Measurements from ENCODE around the gene GGCT.
"Not testable (repeated sequence)": the region's sequence is repeated elsewhere in the genome, so short reads cannot be mapped to it uniquely, and the experiment has no call there.

Gene GGCT

DNA sequence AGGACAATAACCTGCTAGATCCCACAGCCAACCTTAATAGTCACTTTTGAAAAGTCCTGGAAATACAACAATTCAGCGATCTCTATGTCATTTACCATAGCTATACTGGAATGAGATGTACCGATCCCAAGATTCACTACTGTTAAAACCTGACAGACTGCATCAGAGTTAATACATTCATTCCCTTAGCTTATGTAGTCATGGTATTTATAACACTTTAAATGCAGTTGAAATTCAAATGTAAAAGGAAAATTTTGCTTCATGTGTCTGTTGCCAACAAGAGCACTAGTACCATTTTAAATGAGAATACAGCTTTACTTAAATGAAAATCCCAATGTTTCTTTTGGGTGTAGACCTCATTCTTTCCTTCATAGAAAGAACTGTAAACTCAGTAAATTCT lies 11.1 kb upstream of the GGCT start:
- no peak for DNase-seq (ENCODE audit: low read depth in 2 of 2)

DNA sequence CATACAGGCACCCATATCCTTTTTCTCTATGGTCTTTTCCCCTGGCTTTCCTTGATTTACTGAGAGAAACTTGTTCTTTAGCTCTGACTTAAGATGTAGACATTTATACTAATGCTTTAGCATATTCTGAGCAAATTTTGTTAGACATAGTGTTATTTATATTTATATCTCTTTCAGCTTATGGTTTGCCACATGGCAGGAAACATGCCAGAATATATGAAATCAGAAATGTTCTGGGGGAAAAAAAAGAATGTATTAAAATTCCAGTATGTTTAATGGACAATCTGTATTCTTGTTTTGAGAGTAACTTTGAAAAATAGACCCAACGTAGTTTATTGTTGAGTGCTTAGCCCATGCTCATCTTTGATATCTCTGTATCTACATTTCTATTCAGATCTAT lies 10.1 kb upstream of the GGCT start:
- DNase-seq (ENCODE audit: low read depth in 2 of 2) = no peak

DNA sequence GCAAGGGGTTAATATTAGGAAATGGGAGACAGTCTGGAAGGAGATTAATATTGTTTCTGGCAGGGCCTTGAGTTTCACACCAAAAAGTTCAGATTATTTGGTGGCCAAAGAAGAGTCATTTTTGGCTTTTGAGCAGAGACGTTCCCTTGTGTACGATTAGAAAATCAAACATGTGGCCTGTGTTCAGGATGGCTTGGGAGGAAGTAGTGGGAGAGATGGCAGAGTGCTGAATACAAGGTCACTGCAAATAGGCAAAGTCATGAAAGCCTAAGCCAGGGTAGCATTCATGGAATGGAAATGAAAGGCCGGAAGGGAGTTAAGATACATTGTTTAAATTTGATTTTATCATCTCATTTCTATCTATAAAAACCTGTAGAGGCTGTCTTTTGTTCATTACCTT lies 9.5 kb upstream of the GGCT start:
- DNase-seq (ENCODE audit: low read depth in 2 of 2) = no peak

DNA sequence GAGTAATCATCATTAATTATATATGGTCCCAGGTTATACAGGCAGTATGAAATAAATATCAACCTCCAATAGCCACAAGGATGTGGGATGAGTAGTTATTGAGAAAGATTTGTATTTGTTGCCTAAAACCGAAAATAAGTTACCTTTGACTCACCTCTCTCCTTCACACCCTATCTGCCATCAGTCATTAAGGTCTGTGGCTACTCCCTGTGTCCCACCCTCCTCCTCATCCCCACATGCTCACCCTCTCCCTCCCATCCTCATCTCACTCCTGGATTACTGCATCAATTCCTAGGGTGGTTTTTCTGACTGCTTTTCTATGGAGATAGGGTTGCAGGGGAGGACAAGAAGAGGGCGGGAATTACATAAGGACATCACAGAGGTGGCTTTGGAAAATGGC lies 9.1 kb upstream of the GGCT start:
- no peak for DNase-seq (ENCODE audit: low read depth in 2 of 2)

DNA sequence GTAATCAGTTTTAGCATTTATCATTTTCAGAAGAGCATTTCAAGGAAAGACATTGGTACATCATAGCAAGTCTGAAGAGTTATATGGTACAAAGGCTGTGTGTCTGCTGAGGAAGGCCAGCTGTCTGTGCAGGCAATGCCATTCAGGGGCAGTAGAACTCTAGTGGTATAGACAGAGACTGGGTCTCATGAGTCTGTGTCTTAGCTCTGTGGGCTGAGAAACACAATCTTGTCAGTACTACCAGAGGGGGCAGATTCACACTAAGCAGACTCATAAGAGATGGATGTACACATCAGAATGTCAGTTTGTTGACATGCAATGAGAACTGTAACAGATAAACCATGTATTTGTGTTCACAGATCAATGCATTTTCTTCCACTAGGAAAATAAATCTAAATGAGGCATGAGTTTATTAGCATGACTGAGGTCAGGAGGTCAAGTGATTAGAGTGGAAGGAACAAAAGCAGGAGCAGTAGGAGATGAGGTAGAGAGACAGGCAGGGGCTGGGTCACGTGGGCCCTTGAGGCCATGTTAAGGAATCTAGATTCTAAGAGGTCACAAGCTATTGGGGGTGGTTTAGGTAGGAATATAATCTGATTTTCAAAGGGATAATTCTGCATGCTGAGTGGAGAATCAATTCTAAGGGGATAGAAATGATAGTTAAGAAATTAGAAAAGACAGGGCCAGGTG lies 7.5 kb upstream of the GGCT start:
- DNase-seq (ENCODE audit: low read depth in 2 of 2) = no peak

DNA sequence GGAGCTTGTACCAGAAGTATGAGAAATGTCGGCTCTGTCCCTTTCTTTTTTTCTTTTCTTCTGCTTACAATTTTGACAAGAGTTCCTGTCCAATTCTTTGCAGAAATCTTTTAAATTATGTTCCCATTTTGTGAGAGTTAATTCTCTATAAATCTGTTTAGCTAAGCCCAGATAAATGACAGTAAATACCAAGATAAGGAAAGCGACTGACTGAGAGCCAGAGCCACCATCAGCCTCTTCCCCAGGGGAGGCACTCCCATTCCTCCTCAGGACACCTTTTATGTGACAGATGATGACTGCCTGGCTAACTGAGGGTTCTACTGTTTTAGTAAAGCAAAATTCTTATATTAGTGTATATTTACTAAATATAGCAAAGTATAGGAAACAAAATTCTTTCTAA lies 6.9 kb upstream of the GGCT start:
- DNase-seq (ENCODE audit: low read depth in 2 of 2) = no peak

DNA sequence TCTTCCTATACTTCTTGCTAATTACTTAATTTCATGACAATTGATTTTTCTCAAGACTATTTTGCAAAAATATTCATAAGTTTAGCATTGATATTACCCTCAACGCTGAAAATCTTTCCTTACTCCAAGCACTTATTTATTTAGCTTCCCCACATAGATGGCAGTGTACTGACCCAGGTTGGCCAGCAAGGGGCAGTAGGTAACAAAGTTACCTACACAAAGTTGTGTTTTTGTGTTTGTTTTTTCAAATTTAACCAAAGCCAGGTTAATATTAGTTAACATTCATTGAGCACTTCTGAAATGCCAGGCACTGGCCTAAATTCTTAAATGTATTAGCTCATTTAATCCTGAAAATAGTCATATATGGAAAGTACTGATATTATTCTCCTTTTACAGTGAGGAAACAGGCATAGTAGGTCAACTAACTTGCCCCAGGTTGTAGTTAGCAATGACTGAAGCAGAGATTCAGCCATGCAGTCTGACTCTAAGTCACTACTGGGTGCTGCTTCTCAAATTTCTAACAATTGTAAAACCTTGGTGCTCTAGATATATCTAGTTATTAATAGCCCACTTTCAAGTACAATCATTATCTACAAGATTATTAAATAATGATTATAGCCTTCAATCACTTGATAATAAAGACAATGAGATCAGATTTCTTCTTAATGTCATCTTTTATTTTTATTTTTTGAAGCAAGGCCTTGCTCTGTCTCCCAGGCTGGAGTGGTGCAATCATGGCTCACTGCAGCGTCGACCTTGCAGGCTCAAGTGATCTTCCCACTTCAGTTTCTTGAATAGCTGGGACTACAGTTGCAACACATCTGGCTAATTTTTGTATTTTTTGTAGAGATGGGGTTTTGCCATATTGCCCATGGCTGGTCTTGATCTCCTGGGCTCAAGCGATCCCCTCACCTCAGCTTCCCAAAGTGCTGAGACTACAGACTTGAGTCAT lies 5.8 kb upstream of the GGCT start:
- DNase-seq (ENCODE audit: low read depth in 2 of 2) = no peak

DNA sequence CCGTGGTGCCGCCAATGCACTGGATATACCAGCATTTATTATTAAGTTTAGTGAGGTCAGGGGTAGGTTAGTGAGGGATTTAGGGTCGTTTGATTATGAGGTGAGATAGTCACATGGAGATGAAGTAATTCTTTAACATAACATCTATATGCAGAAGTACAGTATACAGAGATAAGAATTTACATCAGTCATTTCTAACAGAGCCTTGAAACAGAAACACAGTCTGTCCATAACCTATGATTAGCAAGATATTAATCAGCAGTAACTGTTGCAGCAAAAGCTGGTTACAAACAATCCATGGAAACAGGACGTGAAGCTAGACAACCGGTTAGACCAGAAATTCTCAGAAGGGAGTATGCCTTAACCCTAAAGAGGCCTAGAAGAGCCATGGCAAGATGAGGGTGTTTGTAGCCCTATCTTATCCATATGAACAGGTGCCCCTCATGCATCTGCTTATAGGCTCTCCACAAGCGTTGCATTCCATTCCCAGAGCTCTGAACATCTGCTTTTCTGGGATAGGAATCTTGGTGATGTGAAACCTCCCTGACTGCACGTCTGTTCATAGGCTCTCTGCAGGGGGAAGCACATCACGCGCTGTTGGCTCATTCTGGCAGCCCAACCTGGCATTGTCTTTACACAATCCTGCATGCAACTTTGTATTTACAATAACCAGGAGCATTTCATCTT lies 4.7 kb upstream of the GGCT start:
- not testable (repeated sequence) for DNase-seq (ENCODE audit: low read depth in 2 of 2)

DNA sequence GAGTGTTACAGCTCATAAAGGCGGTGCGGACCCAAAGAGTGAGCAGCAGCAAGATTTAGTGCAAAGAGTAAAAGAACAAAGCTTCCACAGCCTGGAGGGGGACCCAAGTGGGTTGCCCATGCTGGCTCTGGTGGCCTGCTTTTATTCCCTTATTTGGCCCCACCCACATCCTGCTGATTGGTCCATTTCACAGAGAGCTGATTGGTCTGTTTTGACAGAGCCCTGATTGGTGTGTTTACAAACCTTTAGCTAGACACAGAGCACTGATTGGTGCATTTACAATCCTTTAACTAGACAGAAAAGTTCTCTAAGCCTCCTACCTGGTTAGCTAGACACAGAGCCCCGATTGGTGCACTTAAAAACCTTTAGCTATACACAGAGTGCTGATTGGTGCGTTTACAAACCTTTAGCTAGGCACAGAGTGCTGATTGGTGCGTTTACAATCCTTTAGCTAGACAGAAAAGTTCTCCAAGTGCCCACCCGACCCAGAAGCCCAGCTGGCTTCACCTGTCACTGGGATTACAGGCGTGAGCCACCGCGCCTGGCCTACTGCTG lies 2.8 kb upstream of the GGCT start:
- not testable (repeated sequence) for DNase-seq (ENCODE audit: low read depth in 2 of 2)

DNA sequence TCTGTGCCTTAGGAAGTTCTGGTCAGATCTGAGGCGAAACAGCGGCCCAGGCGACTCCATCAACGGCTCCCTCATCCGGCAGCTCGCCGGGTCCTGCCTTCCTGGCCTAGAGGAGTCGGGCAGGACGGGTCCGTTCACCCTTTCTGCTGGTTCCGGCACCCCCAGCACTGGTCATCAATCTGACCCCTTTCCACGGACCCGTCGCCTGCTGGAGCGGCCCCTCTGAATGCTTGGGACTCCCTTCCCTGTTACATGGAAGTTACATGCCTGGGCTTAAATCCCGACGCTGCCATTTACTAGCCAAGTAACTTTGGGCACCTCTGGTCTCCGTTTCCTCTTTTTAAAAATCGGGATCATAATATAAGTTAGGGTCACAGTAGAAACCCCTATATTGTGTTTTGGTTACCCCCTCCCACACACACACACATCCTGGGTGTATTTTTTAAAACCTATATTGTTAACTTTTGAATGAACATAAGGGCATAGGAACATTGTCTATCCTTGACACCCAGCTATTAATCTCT lies 607 bp upstream of the GGCT start:
- DNase-seq (ENCODE audit: low read depth in 2 of 2) = no peak

DNA sequence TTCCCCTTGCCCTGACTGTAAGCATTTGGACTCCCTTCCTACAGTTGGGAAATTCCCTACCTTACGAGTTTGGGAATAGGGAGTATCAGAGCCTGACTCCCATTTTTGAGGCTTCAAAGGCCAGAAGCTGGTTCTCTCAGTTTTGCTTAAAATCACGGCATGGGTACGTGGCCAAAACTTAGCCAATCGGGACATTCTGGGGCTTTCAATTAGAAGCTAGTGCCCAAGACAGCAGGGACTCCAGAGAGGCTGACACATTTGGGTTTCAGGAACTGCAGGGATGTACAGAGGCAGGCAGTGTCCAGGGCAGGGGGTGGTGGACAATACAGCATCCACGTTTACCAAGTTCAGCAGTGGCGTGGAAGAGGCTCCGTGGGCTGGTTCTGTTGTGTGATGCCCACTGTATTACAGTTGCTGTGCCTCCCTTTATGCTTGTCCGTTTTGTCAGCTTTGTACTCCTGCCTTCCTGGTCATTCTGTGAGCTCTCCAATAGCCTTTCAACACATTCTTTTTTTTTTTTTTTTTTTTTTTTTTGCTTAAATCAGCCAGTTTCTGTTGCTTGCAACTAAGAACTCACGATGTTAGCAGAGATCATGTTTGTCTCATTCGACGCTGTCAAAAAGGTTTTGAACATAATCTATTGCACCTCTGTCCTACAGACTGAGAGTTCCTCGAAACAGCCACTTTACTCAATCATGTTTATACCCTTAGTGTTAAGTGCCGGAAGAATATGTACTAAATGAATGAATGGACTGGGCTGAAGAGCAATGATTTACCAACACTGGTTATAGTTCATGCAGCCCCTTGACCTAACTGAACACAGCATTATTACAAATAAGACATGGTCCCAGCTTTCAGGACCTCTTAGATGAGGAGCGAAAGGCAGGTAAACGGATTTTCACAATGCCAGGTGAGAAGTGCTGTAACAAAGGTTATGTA lies 1.1 kb downstream of the GGCT start:
- DNase-seq (ENCODE audit: low read depth in 2 of 2) = no peak

DNA sequence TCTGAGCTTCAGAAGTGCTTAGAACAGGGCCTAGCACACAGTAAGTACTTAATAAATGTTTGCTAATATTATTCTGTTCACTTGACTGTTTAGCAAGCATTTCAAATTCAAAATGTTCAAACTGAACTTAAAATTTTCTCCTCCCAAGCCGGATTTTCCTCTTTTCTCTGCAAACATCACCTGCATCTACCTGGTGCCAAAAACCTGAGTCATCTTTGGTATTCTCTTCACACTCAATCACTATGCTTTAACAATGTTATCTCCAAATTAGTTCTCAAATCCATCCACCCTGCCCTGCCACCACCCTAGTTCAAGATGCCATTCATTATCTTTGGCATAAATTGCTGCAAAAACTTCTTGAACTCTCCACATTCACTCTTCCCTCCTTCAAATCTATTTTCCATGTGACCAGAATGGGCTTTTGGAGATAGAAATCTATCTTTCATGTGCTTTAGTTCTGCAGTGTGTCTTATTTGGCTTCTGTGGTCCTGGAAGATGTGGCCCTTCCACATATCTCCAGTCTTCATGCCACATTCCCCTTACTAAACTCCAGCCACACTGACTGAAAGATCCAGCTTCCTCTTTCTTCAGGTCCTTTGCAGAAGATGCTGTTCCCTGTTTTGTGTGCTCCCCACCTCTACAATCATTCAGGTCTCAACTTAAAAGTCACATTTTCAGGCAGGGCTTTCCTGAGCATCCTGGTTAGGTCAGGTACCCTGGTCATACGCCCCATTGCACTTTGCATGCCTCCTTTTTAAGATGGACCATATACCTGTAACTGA lies 2.0 kb downstream of the GGCT start:
- no peak for DNase-seq (ENCODE audit: low read depth in 2 of 2)

DNA sequence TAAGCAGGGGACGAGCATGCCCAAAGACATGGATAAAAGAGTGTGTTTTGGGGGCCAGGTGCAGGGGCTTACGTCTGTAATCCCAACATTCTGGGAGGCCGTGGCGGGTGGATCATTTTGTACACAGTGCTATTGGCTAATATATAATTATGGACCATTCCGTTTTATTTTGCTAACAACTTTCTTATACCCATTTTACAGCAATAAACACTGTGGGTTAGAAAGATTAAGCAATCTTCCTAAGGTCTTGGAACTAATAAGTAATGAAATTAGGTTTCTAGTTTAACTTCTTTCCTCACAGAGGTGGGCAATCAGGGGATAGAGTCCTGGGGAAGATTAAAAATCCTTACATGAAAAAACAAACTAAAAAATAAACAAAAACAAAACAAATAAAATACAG lies 3.4 kb downstream of the GGCT start:
- DNase-seq (ENCODE audit: low read depth in 2 of 2) = no peak

DNA sequence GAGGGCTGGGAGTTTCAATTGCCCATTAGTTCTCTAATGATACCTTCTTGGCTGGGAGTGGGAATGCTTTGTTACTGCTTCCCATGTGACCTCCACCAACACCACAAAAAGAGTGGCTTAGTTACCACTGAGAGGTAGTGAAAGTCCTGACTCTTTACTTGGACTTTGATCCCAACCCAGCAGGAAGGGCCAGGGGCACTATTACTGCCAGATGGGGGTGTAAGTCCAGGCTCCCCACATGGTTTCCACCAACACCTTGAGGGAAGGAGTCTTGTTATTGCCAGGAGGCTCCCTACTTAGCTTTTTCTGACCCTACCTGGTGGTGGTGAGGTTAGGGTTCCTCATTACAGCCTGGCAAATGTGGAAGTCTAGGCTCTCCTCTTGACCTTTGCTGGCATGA lies 11.4 kb downstream of the GGCT start:
- DNase-seq (ENCODE audit: low read depth in 2 of 2) = no peak

DNA sequence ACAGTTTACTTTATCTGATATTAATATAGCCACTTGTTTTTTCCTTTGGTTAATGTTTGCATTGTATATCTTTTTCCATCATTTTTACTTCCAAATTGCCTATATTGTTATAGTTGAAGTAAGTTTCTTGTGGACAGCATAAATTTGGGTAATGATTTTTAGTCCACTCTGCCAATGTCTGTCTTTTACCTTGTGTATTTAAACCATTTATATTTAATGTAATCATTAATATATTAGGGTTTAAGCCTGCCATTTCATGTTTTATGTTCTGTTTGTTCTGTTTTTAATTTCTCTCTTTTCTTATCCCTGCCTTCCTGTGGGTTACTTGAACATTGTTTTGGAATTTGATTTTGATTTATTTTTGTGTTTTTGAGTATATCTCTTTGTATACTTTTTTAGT lies 13.2 kb downstream of the GGCT start:
- no peak for DNase-seq (ENCODE audit: low read depth in 2 of 2)

DNA sequence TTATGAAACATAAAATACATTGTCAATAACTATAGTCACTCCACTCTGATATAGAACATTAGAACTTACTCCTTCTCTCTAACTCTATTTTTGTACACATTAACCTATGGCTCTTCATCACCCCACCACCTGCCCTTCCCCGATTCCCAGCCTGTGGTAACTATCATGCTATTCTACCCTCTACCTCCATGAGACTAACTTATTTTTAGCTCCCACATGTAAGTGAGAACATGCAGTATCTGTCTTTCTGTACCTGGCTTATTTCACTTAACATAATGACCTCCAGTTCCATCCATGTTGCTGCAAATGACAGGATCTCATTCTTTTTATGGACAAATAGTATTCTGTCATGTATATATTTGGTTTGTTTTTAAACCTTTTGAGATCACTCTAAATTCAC lies 17.3 kb downstream of the GGCT start:
- DNase-seq (ENCODE audit: low read depth in 2 of 2) = no peak

DNA sequence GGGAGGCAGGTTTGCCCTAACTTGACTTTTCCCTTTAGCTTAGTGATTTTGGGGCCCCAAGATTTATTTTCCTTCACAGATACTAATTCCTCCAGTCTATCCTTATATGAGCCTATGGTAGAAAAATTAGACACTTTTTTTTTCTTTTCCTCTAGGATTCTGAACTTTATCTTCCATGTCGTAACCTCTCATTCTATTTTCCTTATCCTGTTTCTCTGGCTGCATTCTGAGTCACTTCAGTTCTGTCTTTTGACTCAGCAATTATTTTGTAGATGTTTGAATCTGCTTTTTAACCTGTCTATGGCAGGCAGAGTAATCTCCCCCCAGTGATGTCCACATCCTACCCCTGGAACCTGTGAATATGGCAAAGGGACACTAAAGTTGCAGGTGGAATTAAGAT lies 19.0 kb downstream of the GGCT start:
- no peak for DNase-seq (ENCODE audit: low read depth in 2 of 2)

DNA sequence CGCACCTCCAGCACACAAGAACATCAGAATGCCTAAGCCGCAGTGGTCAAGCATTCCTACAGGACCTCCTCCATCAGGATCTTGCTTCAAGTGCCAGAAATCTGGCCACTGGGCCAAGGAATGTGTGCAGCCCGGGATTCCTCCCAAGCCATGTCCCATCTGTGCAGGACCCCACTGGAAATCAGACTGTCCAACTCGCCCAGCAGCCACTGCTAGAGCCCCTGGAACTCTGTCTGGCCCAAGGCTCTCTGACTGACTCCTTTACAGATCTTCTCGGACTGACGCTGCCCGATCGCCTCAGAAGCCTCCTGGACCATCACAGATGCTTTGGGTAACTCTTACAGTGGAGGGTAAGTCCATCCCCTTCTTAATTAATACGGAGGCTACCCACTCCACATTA lies 23.2 kb downstream of the GGCT start:
- DNase-seq (ENCODE audit: low read depth in 2 of 2) = not testable (repeated sequence)

DNA sequence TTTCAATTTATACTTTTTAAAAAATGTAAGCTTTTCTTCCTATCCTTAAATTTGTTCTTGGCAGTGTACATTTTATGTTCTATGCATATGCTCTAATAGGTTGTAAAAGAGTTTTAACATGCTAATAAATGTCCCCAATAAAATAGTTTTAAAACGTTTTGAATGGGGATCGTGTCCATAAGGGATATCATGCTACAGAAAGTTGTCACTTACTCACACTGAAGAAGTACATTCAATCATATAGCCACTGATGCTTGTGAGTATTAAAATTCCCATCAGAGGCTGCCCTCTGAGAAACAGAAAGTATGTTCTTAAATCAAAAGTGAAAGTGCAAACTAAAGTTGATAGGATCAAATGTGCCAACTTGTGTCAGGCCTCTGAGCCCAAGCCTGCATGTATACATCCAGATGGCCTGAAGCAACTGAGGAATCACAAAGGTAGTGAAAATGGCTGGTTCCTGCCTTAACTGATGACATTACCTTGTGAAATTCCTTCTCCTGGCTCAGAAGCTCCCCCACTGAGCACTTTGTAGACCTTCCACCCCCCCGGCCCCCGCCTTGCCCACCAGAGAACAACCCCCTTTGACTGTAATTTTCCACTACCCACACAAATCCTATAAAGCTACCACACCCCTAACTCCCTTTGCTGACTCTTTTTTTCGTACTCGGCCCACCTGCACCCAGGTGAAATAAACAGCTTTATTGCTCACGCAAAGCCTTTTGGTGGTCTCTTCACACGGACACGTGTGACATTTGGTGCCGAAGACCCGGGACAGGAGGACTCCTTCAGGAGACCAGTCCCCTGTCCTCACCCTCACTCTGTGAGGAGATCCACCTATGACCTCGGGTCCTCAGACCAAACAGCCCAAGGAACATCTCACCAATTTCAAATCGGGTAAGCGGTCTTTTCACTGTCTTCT lies 25.2 kb downstream of the GGCT start:
- DNase-seq (ENCODE audit: low read depth in 2 of 2) = no peak
